ENCODE data around the gene P2RY12.

Gene P2RY12

GRCh38 chr3:151312972-151313371 lies 71.6 kb downstream of the P2RY12 start:
- Histone ChIP-seq H3K27me3 (replicated peaks; ENCODE audit: control insufficient read depth, insufficient read depth, low read length) (no peaks in the 10 kb centered on the region; the same call in 1 of the 2 replicates), H3K4me3 (replicated peaks; ENCODE audit: low read depth, low read length) (no peak overlapping the region), H3K36me3 (ENCODE audit: control insufficient read depth, insufficient read depth, low read length) (no peaks in the 10 kb centered on the region)
- DNase-seq (ENCODE audit: extremely low read depth, insufficient read length): no peak
- TF ChIP-seq, protein P1, sequence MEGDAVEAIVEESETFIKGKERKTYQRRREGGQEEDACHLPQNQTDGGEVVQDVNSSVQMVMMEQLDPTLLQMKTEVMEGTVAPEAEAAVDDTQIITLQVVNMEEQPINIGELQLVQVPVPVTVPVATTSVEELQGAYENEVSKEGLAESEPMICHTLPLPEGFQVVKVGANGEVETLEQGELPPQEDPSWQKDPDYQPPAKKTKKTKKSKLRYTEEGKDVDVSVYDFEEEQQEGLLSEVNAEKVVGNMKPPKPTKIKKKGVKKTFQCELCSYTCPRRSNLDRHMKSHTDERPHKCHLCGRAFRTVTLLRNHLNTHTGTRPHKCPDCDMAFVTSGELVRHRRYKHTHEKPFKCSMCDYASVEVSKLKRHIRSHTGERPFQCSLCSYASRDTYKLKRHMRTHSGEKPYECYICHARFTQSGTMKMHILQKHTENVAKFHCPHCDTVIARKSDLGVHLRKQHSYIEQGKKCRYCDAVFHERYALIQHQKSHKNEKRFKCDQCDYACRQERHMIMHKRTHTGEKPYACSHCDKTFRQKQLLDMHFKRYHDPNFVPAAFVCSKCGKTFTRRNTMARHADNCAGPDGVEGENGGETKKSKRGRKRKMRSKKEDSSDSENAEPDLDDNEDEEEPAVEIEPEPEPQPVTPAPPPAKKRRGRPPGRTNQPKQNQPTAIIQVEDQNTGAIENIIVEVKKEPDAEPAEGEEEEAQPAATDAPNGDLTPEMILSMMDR (IDR thresholded peaks at IDR 0.05; ENCODE audit: insufficient read depth, low read length, poor library complexity, severe bottlenecking): no peak

- no peak for DNase-seq (ENCODE audit: extremely low read depth, insufficient read length)
- Histone ChIP-seq H3K36me3 (ENCODE audit: control insufficient read depth, insufficient read depth, low read length) (no peaks in the 10 kb centered on the region), H3K27me3 (replicated peaks; ENCODE audit: control insufficient read depth, insufficient read depth, low read length) (no peaks in the 10 kb centered on the region; the same call in 1 of the 2 replicates), H3K4me3 (replicated peaks; ENCODE audit: low read depth, low read length) (no peak overlapping the region)
- TF ChIP-seq, protein P1 (IDR thresholded peaks at IDR 0.05; ENCODE audit: insufficient read depth, low read length, poor library complexity, severe bottlenecking): no peak
These were observed 75.0 kb downstream of the P2RY12 start for GRCh38 chr3:151309566-151309965.

DNA sequence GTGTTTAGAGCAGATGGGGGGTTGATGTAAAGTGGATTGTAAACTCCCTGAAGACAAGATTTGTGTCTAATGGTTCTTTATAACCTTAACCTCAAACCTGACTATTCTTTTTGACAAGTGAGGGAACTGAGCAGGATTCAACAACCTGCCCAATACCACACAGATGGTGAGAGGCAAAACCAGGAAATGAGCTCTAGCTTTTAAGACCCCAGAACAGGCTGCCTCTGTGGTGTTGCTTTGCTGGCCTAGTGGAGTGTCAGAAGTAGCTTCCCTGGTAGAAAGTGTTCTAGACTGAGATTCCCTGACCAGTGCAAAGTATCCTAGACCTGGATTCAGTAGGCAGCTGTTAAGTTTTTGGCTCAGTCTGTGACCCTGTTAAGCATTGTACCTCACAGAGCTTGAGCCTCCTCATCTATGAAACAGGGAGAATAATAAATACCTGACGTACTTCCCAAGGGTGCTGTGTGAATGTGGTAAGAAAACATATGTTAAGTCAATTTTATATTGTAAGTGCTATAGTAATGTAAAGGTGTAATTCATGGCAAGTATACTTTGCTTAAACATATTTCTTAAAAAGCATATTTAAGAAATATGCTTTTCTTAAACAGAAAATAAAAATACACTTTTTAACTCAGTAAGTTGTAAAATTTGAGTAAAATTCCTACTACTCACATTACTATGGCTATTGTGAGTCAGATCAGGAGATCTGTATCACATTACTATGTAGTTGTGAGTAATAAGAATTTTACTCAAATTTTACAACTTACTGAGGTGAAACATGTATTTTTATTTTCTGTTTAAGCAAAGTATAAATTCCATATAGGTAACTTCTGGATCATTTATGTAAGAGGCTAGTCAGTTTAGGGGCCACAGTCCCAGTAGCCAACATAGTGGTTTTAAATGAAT lies 76.7 kb downstream of the P2RY12 start:
- DNase-seq (ENCODE audit: extremely low read depth, insufficient read length): no peak

GRCh38 chr3:151307131-151307530 lies 77.4 kb downstream of the P2RY12 start:
- Histone ChIP-seq H3K4me3 (replicated peaks; ENCODE audit: low read depth, low read length) (no peak overlapping the region), H3K27me3 (replicated peaks; ENCODE audit: control insufficient read depth, insufficient read depth, low read length) (no peaks in the 10 kb centered on the region), H3K36me3 (ENCODE audit: control insufficient read depth, insufficient read depth, low read length) (no peaks in the 10 kb centered on the region)
- TF ChIP-seq, protein P1 (IDR thresholded peaks at IDR 0.05; ENCODE audit: insufficient read depth, low read length, poor library complexity, severe bottlenecking): no peak
- DNase-seq (ENCODE audit: extremely low read depth, insufficient read length): no peak

More for the DNA sequence above, 76.7 kb downstream of the P2RY12 start:
- H3K4me3 ChIP-seq (replicated peaks; ENCODE audit: low read depth, low read length): no peak overlapping the region
- no peaks in the 10 kb centered on the region for H3K36me3 ChIP-seq (ENCODE audit: control insufficient read depth, insufficient read depth, low read length)
- TF ChIP-seq, protein P1 (IDR thresholded peaks at IDR 0.05; ENCODE audit: insufficient read depth, low read length, poor library complexity, severe bottlenecking): no peak
- H3K27me3 ChIP-seq (replicated peaks; ENCODE audit: control insufficient read depth, insufficient read depth, low read length): no peaks in the 10 kb centered on the region; the same call in 1 of the 2 replicates

GRCh38 chr3:151306168-151306810 lies 78.3 kb downstream of the P2RY12 start:
- H3K27me3 ChIP-seq (replicated peaks; ENCODE audit: control insufficient read depth, insufficient read depth, low read length): no peaks in the 10 kb centered on the region; the same call in 1 of the 2 replicates
- no peak overlapping the region for H3K4me3 ChIP-seq (replicated peaks; ENCODE audit: low read depth, low read length)
- H3K36me3 ChIP-seq (ENCODE audit: control insufficient read depth, insufficient read depth, low read length): no peaks in the 10 kb centered on the region
- TF ChIP-seq, protein P1 (IDR thresholded peaks at IDR 0.05; ENCODE audit: insufficient read depth, low read length, poor library complexity, severe bottlenecking): no peak
- DNase-seq (ENCODE audit: extremely low read depth, insufficient read length): no peak

Data from GM06990 (cell line).